Measurements from ENCODE around the gene ATP8A2. TPM values are rescaled to one million over a fixed set of nuclear protein-coding genes. Genes with fewer than 3 reads are reported as not detected.

The ATP8A2 gene
- total RNA-seq, 1 experiment from 2014 or later, result 0.26 TPM

GRCh38 chr13:25864116-25864515 is 492.3 kb downstream of the ATP8A2 start:
- Mint-ChIP-seq H3K9me3 (ENCODE audit: unreplicated experiment) (no peaks in the 10 kb centered on the region), H3K4me3 (ENCODE audit: unreplicated experiment) (no peak overlapping the region), H3K4me1 (ENCODE audit: insufficient read depth, unreplicated experiment) (peaks cover 25% of the 10 kb centered on the region), H3K27me3 (ENCODE audit: insufficient read depth, unreplicated experiment) (no peaks in the 10 kb centered on the region), H3K27ac (ENCODE audit: low read depth, unreplicated experiment) (no peak overlapping the region), H3K36me3 (ENCODE audit: insufficient read depth, unreplicated experiment) (no peaks in the 10 kb centered on the region)
- CTCF ChIA-PET, result no interaction called here
- POLR2A ChIA-PET, result no interaction called here
- TF ChIP-seq CTCF (IDR thresholded peaks at IDR 0.05; ENCODE audit: unreplicated experiment), result no peak
- intact Hi-C loops (cut with micrococcal nuclease), result no loop called here
- DNase-seq (ENCODE audit: unreplicated experiment), result no peak
- no TSS peak for BruUV-seq (replicated peaks)

- no peak overlapping the region for H3K27ac Mint-ChIP-seq (ENCODE audit: low read depth, unreplicated experiment)
- ChIA-PET CTCF (no interaction called here), POLR2A (no interaction called here)
- no peaks in the 10 kb centered on the region for H3K27me3 Mint-ChIP-seq (ENCODE audit: insufficient read depth, unreplicated experiment)
- H3K4me1 Mint-ChIP-seq (ENCODE audit: insufficient read depth, unreplicated experiment), result peaks cover 16% of the 10 kb centered on the region
- H3K9me3 Mint-ChIP-seq (ENCODE audit: unreplicated experiment), result no peaks in the 10 kb centered on the region
- no peaks in the 10 kb centered on the region for H3K36me3 Mint-ChIP-seq (ENCODE audit: insufficient read depth, unreplicated experiment)
- intact Hi-C loops (cut with micrococcal nuclease), result no loop called here
- BruUV-seq (replicated peaks), result no TSS peak
- TF ChIP-seq CTCF (IDR thresholded peaks at IDR 0.05; ENCODE audit: unreplicated experiment), result no peak
- no peak for DNase-seq (ENCODE audit: unreplicated experiment)
- no peak overlapping the region for H3K4me3 Mint-ChIP-seq (ENCODE audit: unreplicated experiment)
These were observed 493.2 kb downstream of the ATP8A2 start for GRCh38 chr13:25864936-25865335.

- H3K36me3 Mint-ChIP-seq (ENCODE audit: insufficient read depth, unreplicated experiment), result no peaks in the 10 kb centered on the region
- no peak overlapping the region for H3K27ac Mint-ChIP-seq (ENCODE audit: low read depth, unreplicated experiment)
- intact Hi-C loops (cut with micrococcal nuclease), result no loop called here
- no peak overlapping the region for H3K4me3 Mint-ChIP-seq (ENCODE audit: unreplicated experiment)
- H3K9me3 Mint-ChIP-seq (ENCODE audit: unreplicated experiment), result no peaks in the 10 kb centered on the region
- peaks cover 12% of the 10 kb centered on the region for H3K4me1 Mint-ChIP-seq (ENCODE audit: insufficient read depth, unreplicated experiment)
- TF ChIP-seq CTCF (IDR thresholded peaks at IDR 0.05; ENCODE audit: unreplicated experiment), result no peak
- ChIA-PET POLR2A (no interaction called here), CTCF (interaction anchor here (1.1 kb wide), 1 partner anchor 13 kb away, joined by 3 read pairs; no protein-coding TSS in a partner anchor)
- no peak for DNase-seq (ENCODE audit: unreplicated experiment)
- H3K27me3 Mint-ChIP-seq (ENCODE audit: insufficient read depth, unreplicated experiment), result no peaks in the 10 kb centered on the region
- BruUV-seq (replicated peaks), result no TSS peak
These were observed 493.6 kb downstream of the ATP8A2 start for GRCh38 chr13:25865391-25865790.

GRCh38 chr13:25867038-25867437 is 495.3 kb downstream of the ATP8A2 start:
- CTCF ChIA-PET, result interaction anchor here (0.7 kb wide), 1 partner anchor 195 kb away, joined by 4 read pairs; no protein-coding TSS in a partner anchor
- no TSS peak for BruUV-seq (replicated peaks)
- no peaks in the 10 kb centered on the region for H3K36me3 Mint-ChIP-seq (ENCODE audit: insufficient read depth, unreplicated experiment)

More at GRCh38 chr13:25867038-25867437, 495.3 kb downstream of the ATP8A2 start:
- POLR2A ChIA-PET, result interaction anchor here (0.7 kb wide), 1 partner anchor 54 kb away, joined by 3 read pairs; no protein-coding TSS in a partner anchor
- intact Hi-C loops (cut with micrococcal nuclease), result no loop called here
- Mint-ChIP-seq H3K27me3 (ENCODE audit: insufficient read depth, unreplicated experiment) (no peaks in the 10 kb centered on the region), H3K4me3 (ENCODE audit: unreplicated experiment) (no peak overlapping the region), H3K9me3 (ENCODE audit: unreplicated experiment) (no peaks in the 10 kb centered on the region), H3K27ac (ENCODE audit: low read depth, unreplicated experiment) (no peak overlapping the region), H3K4me1 (ENCODE audit: insufficient read depth, unreplicated experiment) (no peaks in the 10 kb centered on the region)
- DNase-seq (ENCODE audit: unreplicated experiment), result no peak
- no peak for TF ChIP-seq CTCF (IDR thresholded peaks at IDR 0.05; ENCODE audit: unreplicated experiment)

Measured in MCF 10A (cell line).